SK-N-SH treated with all-trans-retinoic acid at 6 μM for 48 hours (cell line): ENCODE results near the gene ALDH3A1.

Experiments used
- ARNTL ChIP-seq: fragments of 450-650 bp; formaldehyde crosslinking; IDR thresholded peaks from 2 replicates; pipeline ENCODE4 v1.5.0; 2020; ENCODE audit warnings: low read depth, mild to moderate bottlenecking, moderate library complexity, borderline replicate concordance
- BACH2 ChIP-seq: fragments of 250-450 bp; sonication (Bioruptor Pico); IDR thresholded peaks from 2 replicates; pipeline ENCODE4 v1.9.0; 2021; ENCODE audit warnings: mild to moderate bottlenecking, borderline replicate concordance
- CREB5 ChIP-seq: fragments of 250-450 bp; sonication (Bioruptor Pico); IDR thresholded peaks from 2 replicates; pipeline ENCODE4 v1.5.1; 2020; ENCODE audit warnings: low read depth, mild to moderate bottlenecking, moderate library complexity
- CSRNP3 ChIP-seq: fragments of 250-450 bp; sonication (Bioruptor Pico); IDR thresholded peaks from 2 replicates; pipeline ENCODE4 v1.5.1; 2021; ENCODE audit warnings: mild to moderate bottlenecking, moderate library complexity
- ISL1 ChIP-seq: fragments of 250-450 bp; sonication (Bioruptor Pico); IDR thresholded peaks from 2 replicates; pipeline ENCODE4 v2.1.2; 2022; ENCODE audit warnings: mild to moderate bottlenecking, moderate library complexity
- POU6F1 ChIP-seq: fragments of 250-450 bp; sonication (Bioruptor Pico); IDR thresholded peaks from 2 replicates; pipeline ENCODE4 v1.8.0; 2021; ENCODE audit warnings: low read depth, mild to moderate bottlenecking, moderate library complexity, borderline replicate concordance
- RARB ChIP-seq: fragments of 250-450 bp; sonication (Bioruptor Pico); IDR thresholded peaks from 2 replicates; pipeline ENCODE4 v1.8.0; 2021; ENCODE audit warnings: mild to moderate bottlenecking, moderate library complexity
- TCF4 ChIP-seq: fragments of 250-450 bp; sonication (Bioruptor Pico); IDR thresholded peaks from 2 replicates; pipeline ENCODE4 v1.8.0; 2021; ENCODE audit warnings: mild to moderate bottlenecking, moderate library complexity, borderline replicate concordance
- ZC3H10 ChIP-seq: fragments of 250-450 bp; sonication (Bioruptor Pico); IDR thresholded peaks from 2 replicates; pipeline ENCODE4 v1.5.1; 2021; ENCODE audit warnings: mild to moderate bottlenecking, moderate library complexity
- ZFP30 ChIP-seq: fragments of 450-650 bp; formaldehyde crosslinking; IDR thresholded peaks from 2 replicates; pipeline ENCODE4 v1.5.0; 2022; ENCODE audit warnings: mild to moderate bottlenecking, moderate library complexity
- ZNF70 ChIP-seq: fragments of 450-650 bp; formaldehyde crosslinking; IDR thresholded peaks from 2 replicates; pipeline ENCODE4 v1.5.0; 2020; ENCODE audit warnings: mild to moderate bottlenecking, moderate library complexity
- TF ChIP-seq, protein P1 (sequence below): fragments of 250-450 bp; sonication (Bioruptor Pico); IDR thresholded peaks from 2 replicates; pipeline ENCODE4 v1.5.0; 2020; ENCODE audit warnings: mild to moderate bottlenecking, moderate library complexity

DNA sequence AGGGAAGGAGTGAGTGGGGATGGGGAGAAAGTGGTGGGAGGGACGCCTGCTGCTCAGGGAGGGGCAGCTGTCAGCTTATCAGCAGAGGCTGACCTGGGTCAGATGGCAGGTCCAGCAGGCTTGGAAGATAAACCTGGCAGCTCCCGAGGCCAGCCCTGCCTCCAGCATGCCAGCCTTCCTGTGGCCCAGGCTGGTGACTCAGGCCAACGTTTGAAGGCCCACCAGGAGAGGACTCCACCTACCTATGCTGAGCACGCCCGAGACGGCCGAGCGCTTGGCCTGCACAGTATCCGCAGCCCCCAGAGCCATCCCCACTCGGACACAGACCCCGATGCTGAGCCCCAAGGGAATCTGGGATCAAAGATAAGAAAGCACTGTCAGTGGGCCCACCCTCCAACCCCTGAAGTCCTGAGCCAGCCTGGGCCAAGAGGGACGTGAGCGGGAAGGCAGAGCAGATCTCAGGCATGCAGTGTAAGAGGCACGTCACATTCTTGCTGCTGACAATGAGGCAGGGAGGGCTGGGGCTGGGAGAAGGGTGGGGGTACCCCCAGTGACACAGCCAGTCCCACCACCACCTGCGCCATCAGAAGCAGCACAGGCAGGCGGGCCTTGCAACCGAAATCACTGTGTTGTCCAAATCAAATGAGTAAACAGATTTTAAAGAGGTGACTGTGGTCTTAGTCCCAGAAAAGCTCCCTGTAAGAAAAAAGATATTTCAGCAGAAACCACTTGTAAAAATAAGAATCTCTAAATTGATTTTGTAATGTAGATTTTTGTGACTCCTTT is 44.1 kb downstream of the ALDH3A1 start:
- TF ChIP-seq CREB5 (CRISPR knock-in tag), result no peak
- no peak for TF ChIP-seq ZNF70 (CRISPR knock-in tag)
- TF ChIP-seq RARB, result no peak
- TF ChIP-seq, protein P1, sequence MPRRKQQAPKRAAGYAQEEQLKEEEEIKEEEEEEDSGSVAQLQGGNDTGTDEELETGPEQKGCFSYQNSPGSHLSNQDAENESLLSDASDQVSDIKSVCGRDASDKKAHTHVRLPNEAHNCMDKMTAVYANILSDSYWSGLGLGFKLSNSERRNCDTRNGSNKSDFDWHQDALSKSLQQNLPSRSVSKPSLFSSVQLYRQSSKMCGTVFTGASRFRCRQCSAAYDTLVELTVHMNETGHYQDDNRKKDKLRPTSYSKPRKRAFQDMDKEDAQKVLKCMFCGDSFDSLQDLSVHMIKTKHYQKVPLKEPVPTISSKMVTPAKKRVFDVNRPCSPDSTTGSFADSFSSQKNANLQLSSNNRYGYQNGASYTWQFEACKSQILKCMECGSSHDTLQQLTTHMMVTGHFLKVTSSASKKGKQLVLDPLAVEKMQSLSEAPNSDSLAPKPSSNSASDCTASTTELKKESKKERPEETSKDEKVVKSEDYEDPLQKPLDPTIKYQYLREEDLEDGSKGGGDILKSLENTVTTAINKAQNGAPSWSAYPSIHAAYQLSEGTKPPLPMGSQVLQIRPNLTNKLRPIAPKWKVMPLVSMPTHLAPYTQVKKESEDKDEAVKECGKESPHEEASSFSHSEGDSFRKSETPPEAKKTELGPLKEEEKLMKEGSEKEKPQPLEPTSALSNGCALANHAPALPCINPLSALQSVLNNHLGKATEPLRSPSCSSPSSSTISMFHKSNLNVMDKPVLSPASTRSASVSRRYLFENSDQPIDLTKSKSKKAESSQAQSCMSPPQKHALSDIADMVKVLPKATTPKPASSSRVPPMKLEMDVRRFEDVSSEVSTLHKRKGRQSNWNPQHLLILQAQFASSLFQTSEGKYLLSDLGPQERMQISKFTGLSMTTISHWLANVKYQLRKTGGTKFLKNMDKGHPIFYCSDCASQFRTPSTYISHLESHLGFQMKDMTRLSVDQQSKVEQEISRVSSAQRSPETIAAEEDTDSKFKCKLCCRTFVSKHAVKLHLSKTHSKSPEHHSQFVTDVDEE, result no peak
- no peak for TF ChIP-seq CSRNP3 (CRISPR knock-in tag)
- no peak for TF ChIP-seq ISL1 (CRISPR knock-in tag)
- TF ChIP-seq BACH2 (CRISPR knock-in tag), result no peak
- no peak for TF ChIP-seq TCF4
- no peak for TF ChIP-seq ZC3H10 (CRISPR knock-in tag)
- TF ChIP-seq POU6F1, result no peak
- TF ChIP-seq ARNTL (CRISPR knock-in tag), result no peak
- TF ChIP-seq ZFP30 (CRISPR knock-in tag), result no peak
